ENCODE measurements around the gene FOXP1.

Gene FOXP1

DNA sequence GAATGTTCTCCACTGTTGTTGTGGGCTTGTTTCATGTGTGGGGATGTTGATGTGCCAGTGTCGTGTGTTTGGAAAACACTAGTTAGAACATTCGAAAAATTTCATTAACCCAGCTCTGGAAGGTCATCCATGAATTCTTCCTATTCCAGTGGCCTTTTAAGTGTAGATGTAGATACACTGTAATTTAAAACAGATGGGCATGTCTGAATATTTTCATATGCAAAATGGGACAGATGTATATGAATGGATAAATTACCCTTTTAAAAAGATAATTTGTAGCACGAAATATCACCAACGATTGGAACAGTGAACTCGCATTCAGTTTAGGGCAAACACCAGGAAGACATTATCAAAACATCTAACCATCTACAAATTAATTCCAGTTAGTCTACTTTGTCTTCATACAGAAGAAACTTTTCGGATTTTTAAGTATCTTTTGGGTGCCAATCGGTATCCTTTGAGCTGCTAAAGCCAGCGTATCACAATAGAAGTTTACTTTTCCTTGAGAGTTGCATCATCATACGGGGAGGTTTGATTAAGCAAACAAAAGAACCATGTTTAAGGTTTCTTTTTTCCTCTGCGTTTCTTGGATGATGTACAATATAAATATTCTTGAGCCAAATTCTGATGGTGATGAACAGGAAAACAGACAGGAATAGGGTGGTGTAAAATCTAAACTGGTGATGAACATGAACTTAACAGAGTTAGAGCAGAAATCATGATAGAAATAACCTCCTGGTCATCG, 528.1 kb downstream of the FOXP1 start:
- Histone ChIP-seq H3K27me3 (replicated peaks; ENCODE audit: control insufficient read depth, insufficient read depth, low read length) (no peaks in the 10 kb centered on the region), H3K36me3 (ENCODE audit: control insufficient read depth, insufficient read depth, low read length) (no peaks in the 10 kb centered on the region), H3K4me3 (replicated peaks; ENCODE audit: low read depth, low read length) (no peak overlapping the region)
- no peak for DNase-seq (ENCODE audit: extremely low read depth, insufficient read length)
- TF ChIP-seq, protein P1, sequence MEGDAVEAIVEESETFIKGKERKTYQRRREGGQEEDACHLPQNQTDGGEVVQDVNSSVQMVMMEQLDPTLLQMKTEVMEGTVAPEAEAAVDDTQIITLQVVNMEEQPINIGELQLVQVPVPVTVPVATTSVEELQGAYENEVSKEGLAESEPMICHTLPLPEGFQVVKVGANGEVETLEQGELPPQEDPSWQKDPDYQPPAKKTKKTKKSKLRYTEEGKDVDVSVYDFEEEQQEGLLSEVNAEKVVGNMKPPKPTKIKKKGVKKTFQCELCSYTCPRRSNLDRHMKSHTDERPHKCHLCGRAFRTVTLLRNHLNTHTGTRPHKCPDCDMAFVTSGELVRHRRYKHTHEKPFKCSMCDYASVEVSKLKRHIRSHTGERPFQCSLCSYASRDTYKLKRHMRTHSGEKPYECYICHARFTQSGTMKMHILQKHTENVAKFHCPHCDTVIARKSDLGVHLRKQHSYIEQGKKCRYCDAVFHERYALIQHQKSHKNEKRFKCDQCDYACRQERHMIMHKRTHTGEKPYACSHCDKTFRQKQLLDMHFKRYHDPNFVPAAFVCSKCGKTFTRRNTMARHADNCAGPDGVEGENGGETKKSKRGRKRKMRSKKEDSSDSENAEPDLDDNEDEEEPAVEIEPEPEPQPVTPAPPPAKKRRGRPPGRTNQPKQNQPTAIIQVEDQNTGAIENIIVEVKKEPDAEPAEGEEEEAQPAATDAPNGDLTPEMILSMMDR (IDR thresholded peaks at IDR 0.05; ENCODE audit: insufficient read depth, low read length, poor library complexity, severe bottlenecking) = no peak

GRCh38 chr3:71054312-71054711, 529.2 kb downstream of the FOXP1 start:
- Histone ChIP-seq H3K36me3 (ENCODE audit: control insufficient read depth, insufficient read depth, low read length) (no peaks in the 10 kb centered on the region), H3K27me3 (replicated peaks; ENCODE audit: control insufficient read depth, insufficient read depth, low read length) (no peaks in the 10 kb centered on the region), H3K4me3 (replicated peaks; ENCODE audit: low read depth, low read length) (no peak overlapping the region)
- DNase-seq (ENCODE audit: extremely low read depth, insufficient read length) = no peak
- TF ChIP-seq, protein P1 (IDR thresholded peaks at IDR 0.05; ENCODE audit: insufficient read depth, low read length, poor library complexity, severe bottlenecking) = no peak

GRCh38 chr3:71053495-71053894, 530.0 kb downstream of the FOXP1 start:
- TF ChIP-seq, protein P1 (IDR thresholded peaks at IDR 0.05; ENCODE audit: insufficient read depth, low read length, poor library complexity, severe bottlenecking) = no peak

DNA sequence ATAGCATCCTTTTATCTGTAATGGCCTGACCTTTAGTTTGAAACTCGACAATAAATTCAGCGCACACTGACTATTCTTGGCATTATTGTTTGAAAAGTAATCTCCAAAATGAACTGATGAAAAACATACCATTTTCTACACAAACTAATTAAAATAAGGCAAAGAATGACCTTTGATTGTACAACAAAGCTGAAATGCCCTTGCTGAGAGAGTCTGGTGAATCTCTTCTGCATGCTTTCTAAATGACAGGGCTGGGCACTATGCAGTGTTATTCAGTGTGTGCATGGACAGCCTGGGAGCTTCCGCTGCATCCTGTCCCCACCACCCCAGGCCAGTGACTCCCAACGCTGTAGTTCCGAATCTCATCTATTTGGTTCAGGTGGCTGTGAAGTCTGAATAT, 530.8 kb downstream of the FOXP1 start:
- Histone ChIP-seq H3K27me3 (replicated peaks; ENCODE audit: control insufficient read depth, insufficient read depth, low read length) (no peaks in the 10 kb centered on the region), H3K4me3 (replicated peaks; ENCODE audit: low read depth, low read length) (no peak overlapping the region), H3K36me3 (ENCODE audit: control insufficient read depth, insufficient read depth, low read length) (no peaks in the 10 kb centered on the region)
- DNase-seq (ENCODE audit: extremely low read depth, insufficient read length) = no peak
- TF ChIP-seq, protein P1 (IDR thresholded peaks at IDR 0.05; ENCODE audit: insufficient read depth, low read length, poor library complexity, severe bottlenecking) = no peak

More at GRCh38 chr3:71053495-71053894, 530.0 kb downstream of the FOXP1 start:
- no peak for DNase-seq (ENCODE audit: extremely low read depth, insufficient read length)
- no peak overlapping the region for H3K4me3 ChIP-seq (replicated peaks; ENCODE audit: low read depth, low read length)
- no peaks in the 10 kb centered on the region for H3K36me3 ChIP-seq (ENCODE audit: control insufficient read depth, insufficient read depth, low read length)
- H3K27me3 ChIP-seq (replicated peaks; ENCODE audit: control insufficient read depth, insufficient read depth, low read length) = no peaks in the 10 kb centered on the region

DNA sequence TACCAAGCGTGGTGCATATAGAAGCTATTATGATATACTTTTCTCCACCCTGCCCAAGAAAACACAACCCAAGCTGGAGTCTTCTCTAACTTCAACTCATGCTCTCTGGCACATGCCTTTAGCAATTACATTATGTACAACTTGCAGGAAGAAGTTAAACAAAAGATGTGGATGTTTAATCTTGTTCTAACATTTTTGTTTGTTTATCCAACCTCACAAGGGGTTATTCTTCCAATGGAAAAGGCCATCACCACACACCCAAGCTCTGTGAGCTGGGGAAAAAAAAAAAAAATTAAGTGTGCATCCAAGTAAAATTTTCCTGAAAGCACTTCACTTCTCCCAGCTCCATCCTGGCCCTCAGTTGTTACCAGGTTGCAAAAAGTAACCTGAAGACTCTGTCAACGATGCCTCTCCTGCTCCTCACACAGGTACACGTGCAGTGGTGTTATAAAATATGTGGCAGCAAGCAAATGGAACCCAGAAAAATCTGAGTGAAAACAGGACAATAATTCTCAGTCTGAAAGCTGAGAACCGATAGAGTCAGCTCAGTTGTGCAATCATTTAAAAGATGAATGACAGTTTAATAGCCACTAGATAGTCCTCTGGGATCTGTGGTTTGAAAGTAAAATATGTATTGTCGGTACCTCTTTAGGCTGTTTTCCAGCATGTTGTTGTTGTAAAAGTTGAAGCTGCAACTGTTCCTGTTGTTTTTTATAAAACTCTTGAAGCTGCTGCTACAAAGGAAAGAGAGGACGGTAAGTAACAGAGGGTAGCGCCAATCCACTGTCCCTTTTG, 531.4 kb downstream of the FOXP1 start:
- no peak for DNase-seq (ENCODE audit: extremely low read depth, insufficient read length)
- no peaks in the 10 kb centered on the region for H3K36me3 ChIP-seq (ENCODE audit: control insufficient read depth, insufficient read depth, low read length)
- TF ChIP-seq, protein P1 (IDR thresholded peaks at IDR 0.05; ENCODE audit: insufficient read depth, low read length, poor library complexity, severe bottlenecking) = no peak
- H3K27me3 ChIP-seq (replicated peaks; ENCODE audit: control insufficient read depth, insufficient read depth, low read length) = no peaks in the 10 kb centered on the region
- no peak overlapping the region for H3K4me3 ChIP-seq (replicated peaks; ENCODE audit: low read depth, low read length)
